Smooth muscle cell of the brain vasculature (primary cell): ENCODE data around the gene MKNK1.

Experiments
- DNase-seq: peaks from one replicate; pipeline ENCODE4 v3.0.0-alpha.2; 2012; ENCODE audit warnings: low read depth, low spot score

The MKNK1 gene

GRCh38 chr1:46618754-46619415, 14.8 kb upstream of the MKNK1 start:
- DNase-seq: no peak

- no peak for DNase-seq
Measured at GRCh38 chr1:46617833-46618232, 13.8 kb upstream of the MKNK1 start.

- no peak for DNase-seq
Measured at GRCh38 chr1:46617108-46617800, 13.2 kb upstream of the MKNK1 start.

GRCh38 chr1:46616277-46617107, 12.4 kb upstream of the MKNK1 start, which contains the start of gene MOB3C:
TSS of gene MOB3C (minus strand) at chr1:46616811. CDS start at chr1:46613321, 3,490 bp downstream.
- no peak for DNase-seq

- no peak for DNase-seq
Measured at GRCh38 chr1:46615735-46616134, 11.7 kb upstream of the MKNK1 start.

GRCh38 chr1:46615088-46615487, 11.0 kb upstream of the MKNK1 start:
- no peak for DNase-seq

- DNase-seq: no peak
Measured at GRCh38 chr1:46614604-46614984, 10.5 kb upstream of the MKNK1 start.

- DNase-seq: no peak
Measured at GRCh38 chr1:46613661-46614603, 9.9 kb upstream of the MKNK1 start.

GRCh38 chr1:46612937-46613660, 9.0 kb upstream of the MKNK1 start:
- DNase-seq: no peak

GRCh38 chr1:46611691-46612221, 7.7 kb upstream of the MKNK1 start:
- no peak for DNase-seq

- no peak for DNase-seq
Measured at GRCh38 chr1:46607345-46608130, 3.5 kb upstream of the MKNK1 start.

GRCh38 chr1:46606255-46606965, 2.3 kb upstream of the MKNK1 start:
- DNase-seq: no peak

- no peak for DNase-seq
Measured at GRCh38 chr1:46605232-46605631, 1.2 kb upstream of the MKNK1 start.

GRCh38 chr1:46603481-46603857, 599 bp downstream of the MKNK1 start:
- no peak for DNase-seq

GRCh38 chr1:46601257-46602007, 2.6 kb downstream of the MKNK1 start:
- DNase-seq: no peak

- no peak for DNase-seq
Measured at GRCh38 chr1:46599059-46599970, 4.8 kb downstream of the MKNK1 start.

GRCh38 chr1:46596846-46597245, 7.2 kb downstream of the MKNK1 start:
- DNase-seq: no peak
